NT2/D1 (cell line): ENCODE results near the gene GIT1.
A peak's percentile ranks its signal among the peaks of the same experiment; 100 is the strongest.

Experiments
- SUZ12 ChIP-seq: IDR thresholded peaks from 2 replicates; pipeline ENCODE4 v1.6.1; 2011; ENCODE audit not compliant: insufficient read length, insufficient read depth; ENCODE audit errors: extremely low read depth
- YY1 ChIP-seq: IDR thresholded peaks from 2 replicates; pipeline ENCODE4 v1.6.1; 2011; ENCODE audit not compliant: insufficient read length, insufficient read depth
- ZNF274 ChIP-seq: IDR thresholded peaks from 2 replicates; pipeline ENCODE4 v1.6.1; 2011; ENCODE audit warnings: mild to moderate bottlenecking, low read depth, low read length

DNA sequence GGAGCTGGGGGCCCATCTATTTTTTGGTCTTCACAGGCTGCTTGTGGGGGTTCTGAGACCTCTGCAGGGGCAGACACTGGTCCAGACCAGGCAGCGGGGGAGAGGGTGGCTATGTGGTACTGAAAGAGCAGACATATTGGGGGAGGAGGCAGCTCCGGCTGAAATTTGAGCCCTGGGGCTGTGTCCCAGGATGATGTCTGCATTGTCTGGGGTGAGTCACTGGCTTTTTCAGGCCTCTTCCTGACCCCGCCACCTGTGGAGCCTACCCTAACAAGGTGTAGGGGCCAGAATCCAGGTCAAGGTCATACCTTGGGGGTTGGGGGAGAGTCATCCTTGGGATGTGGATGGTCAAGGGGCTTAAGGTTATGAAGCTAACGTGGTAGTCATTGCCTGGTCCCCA lies 30.8 kb upstream of the GIT1 start:
- no peak for TF ChIP-seq ZNF274
- no peak for TF ChIP-seq SUZ12
- peak; percentile 21 for TF ChIP-seq YY1
